K562 (cell line): ENCODE results near the gene ZPR1. TPM values are rescaled to one million over a fixed set of nuclear protein-coding genes. Genes with fewer than 3 reads are reported as not detected.

ENCODE experiments used
- ATAC-seq: fragments of 200-7000 bp; cut with Tn5 transposase; 3 replicates; pipeline ENCODE4 v1.9.1; 2020; ENCODE audit warnings: moderate library complexity
- BruUV-seq: library from RNA; stranded (reverse); fragments of 400-500 nt; replicated peaks from 2 replicates; lab custom pipeline; 2021; lab: Mats Ljungman, UMichigan
- CTCF ChIA-PET: fragments of 300-600 bp; formaldehyde crosslinking; extraction: SDS; loops from one replicate; lab custom pipeline; 2021; ENCODE audit warnings: low intra/inter-chr PET ratio; lab: Yijun Ruan, JAX
- POLR2A ChIA-PET: fragments of 300-600, 350-650 bp; sonication (Branson Sonifier 250); formaldehyde crosslinking; extraction: SDS; loops from one replicate; lab custom pipeline; 2021; ENCODE audit warnings: antibody characterized with exemption, inconsistent platforms; lab: Yijun Ruan, JAX
- DNase-seq, 4 experiments: peaks; one replicate each; pipeline versions ENCODE4 v3.0.0 to v3.0.0-alpha.2; 2011 to 2018; ENCODE audit warnings: low spot score in 3 of 4, mixed read lengths in 3 of 4; ENCODE audit errors: extremely low read depth in 1 of 4
- FAIRE-seq: peaks from 2 replicates; lab custom pipeline; 2011; peaks lifted over from hg19 to GRCh38; lab: Jason Lieb, UNC
- H2AFZ ChIP-seq: 2 replicates; pipeline ENCODE4 v1.6.0; 2011; ENCODE audit warnings: low read depth, low read length, control low read depth, inconsistent platforms
- H3K27ac ChIP-seq: fragments of 200-600 bp; 3 replicates; pipeline ENCODE4 v1.8.0; 2011; ENCODE audit warnings: low read depth, mild to moderate bottlenecking, control low read depth, inconsistent platforms, low read length, moderate library complexity, mixed read lengths; ENCODE audit errors: extremely low read depth
- H3K27me3 ChIP-seq, 2 experiments: fragments of 300-600 bp in 1 of 2; 2 replicates in 1 of 2; 3 replicates in 1 of 2; pipeline versions ENCODE4 v1.6.0 to v1.8.0; 2011; ENCODE audit warnings: inconsistent platforms in 2 of 2, low read length in 2 of 2, mild to moderate bottlenecking in 1 of 2, mixed read lengths in 1 of 2, moderate library complexity in 1 of 2; ENCODE audit not compliant: control insufficient read depth in 2 of 2, insufficient read depth in 2 of 2
- H3K36me3 ChIP-seq: fragments of 300-600 bp; 3 replicates; pipeline ENCODE4 v1.8.0; 2011; ENCODE audit warnings: mild to moderate bottlenecking, low read length, inconsistent platforms; ENCODE audit not compliant: control insufficient read depth, insufficient read depth
- H3K4me1 ChIP-seq, 2 experiments: fragments of 200-600 bp in 1 of 2; replicated peaks in 1 of 2; 2 replicates in 1 of 2; 3 replicates in 1 of 2; pipeline versions ENCODE4 v1.5.1 to v1.8.0; 2011; ENCODE audit warnings: inconsistent platforms in 2 of 2, low read length in 2 of 2, mild to moderate bottlenecking in 1 of 2, mixed read lengths in 1 of 2, moderate library complexity in 1 of 2; ENCODE audit not compliant: control insufficient read depth in 2 of 2, insufficient read depth in 2 of 2
- H3K4me2 ChIP-seq: 2 replicates; pipeline ENCODE4 v1.6.1; 2011; ENCODE audit warnings: low read length, control low read depth, inconsistent platforms, mixed read lengths; ENCODE audit not compliant: insufficient read depth
- H3K4me3 ChIP-seq: fragments of 200-600 bp; sonication (generic), shearing (Covaris generic); 2 replicates; pipeline ENCODE4 v1.5.1; 2016; ENCODE audit warnings: control low read depth, inconsistent platforms
- H3K79me2 ChIP-seq: fragments of 200-600 bp; 3 replicates; pipeline ENCODE4 v1.8.0; 2011; ENCODE audit warnings: low read length, inconsistent platforms; ENCODE audit not compliant: control insufficient read depth, insufficient read depth
- H3K9ac ChIP-seq, 2 experiments: 2 replicates each; pipeline versions ENCODE4 v1.6.0 to v1.6.1; 2011; ENCODE audit warnings: low read depth in 2 of 2, low read length in 2 of 2, control low read depth in 1 of 2, inconsistent platforms in 1 of 2, mild to moderate bottlenecking in 1 of 2, mixed read lengths in 1 of 2; ENCODE audit not compliant: insufficient read depth in 1 of 2
- H3K9me1 ChIP-seq: one replicate; pipeline ENCODE4 v1.6.0; 2011; ENCODE audit warnings: inconsistent platforms, mild to moderate bottlenecking, low read length, moderate library complexity; ENCODE audit not compliant: control insufficient read depth, insufficient read depth
- H3K9me3 ChIP-seq: replicated peaks from 2 replicates; pipeline ENCODE4 v1.5.1; 2011; ENCODE audit warnings: low read depth, low read length, inconsistent platforms; ENCODE audit not compliant: control insufficient read depth, insufficient read depth
- H4K20me1 ChIP-seq: replicated peaks from 2 replicates; pipeline ENCODE4 v1.6.1; 2011; ENCODE audit warnings: low read length, inconsistent platforms, mixed read lengths; ENCODE audit not compliant: control insufficient read depth, insufficient read depth
- ZSCAN29 ChIP-seq: fragments of 450-650 bp; IDR thresholded peaks from 2 replicates; pipeline ENCODE4 v1.6.1; 2017
- WGBS: fragments of 100-300 bp; shearing (Covaris generic); methylation state at CpG from one replicate; pipeline ENCODE4 v1.1.6; 2016; ENCODE audit warnings: low coverage, mixed read lengths; ENCODE audit not compliant: insufficient coverage; ENCODE audit errors: missing lambda C conversion rate; 5-methylcytosine and 5-hydroxymethylcytosine counted together
- in situ Hi-C: fragments of 300-500 bp; cut with MboI; formaldehyde crosslinking; loops from 4 replicates; pipeline ENCODE4 v1.15.0; 2018; ENCODE audit warnings: inconsistent platforms, mixed read lengths
- intact Hi-C: fragments of 100-400 bp; cut with micrococcal nuclease; formaldehyde crosslinking; loops from 2 replicates; pipeline ENCODE4 v1.14.2; 2022
- polyA plus RNA-seq, 8 experiments: library from polyadenylated mRNA; depleted of rRNA in 4 of 8; stranded (reverse) in 5 of 8; unstranded in 3 of 8; fragments of >200 nt; fragmentation: Nextera tagmentation in 2 of 8; fragmentation: Illumina TruSeq in 1 of 8; extraction: Ambion mirVana in 2 of 8; extraction: Trizol in 1 of 8; gene quantifications; 2 replicates each; pipeline versions ENCODE4 v1.2.1 to v1.2.3, GENCODE V29; 2011 to 2014; ENCODE audit warnings: inconsistent platforms in 1 of 8, missing spikeins in 1 of 8
- total RNA-seq, 7 experiments: library from RNA; depleted of rRNA in 6 of 7; stranded (reverse); fragments of >200 nt in 6 of 7; fragmentation: Illumina TruSeq in 2 of 7; extraction: Trizol in 2 of 7; gene quantifications; 2 replicates each; pipeline versions ENCODE4 v1.2.1 to v1.2.3, GENCODE V29; 2011 to 2021; ENCODE audit warnings: low replicate concordance in 1 of 7
- TF ChIP-seq, protein P1 (sequence below), 2 experiments: IDR thresholded peaks; 2 replicates each; pipeline ENCODE4 v1.6.1; 2011; ENCODE audit warnings: borderline replicate concordance in 1 of 2, control low read depth in 1 of 2, low read depth in 1 of 2, low read length in 1 of 2, mild to moderate bottlenecking in 1 of 2, mixed read lengths in 1 of 2, moderate library complexity in 1 of 2; ENCODE audit not compliant: insufficient read depth in 1 of 2, insufficient read length in 1 of 2, poor library complexity in 1 of 2, severe bottlenecking in 1 of 2; ENCODE audit errors: extremely low read depth in 1 of 2

The ZPR1 gene
- total and polyA plus RNA-seq, 9 of the 15 experiments (the other 6 are each of a cell fraction or from before 2014, with no cell fraction given) = 13.0 to 120 (median 83.8) TPM

DNA sequence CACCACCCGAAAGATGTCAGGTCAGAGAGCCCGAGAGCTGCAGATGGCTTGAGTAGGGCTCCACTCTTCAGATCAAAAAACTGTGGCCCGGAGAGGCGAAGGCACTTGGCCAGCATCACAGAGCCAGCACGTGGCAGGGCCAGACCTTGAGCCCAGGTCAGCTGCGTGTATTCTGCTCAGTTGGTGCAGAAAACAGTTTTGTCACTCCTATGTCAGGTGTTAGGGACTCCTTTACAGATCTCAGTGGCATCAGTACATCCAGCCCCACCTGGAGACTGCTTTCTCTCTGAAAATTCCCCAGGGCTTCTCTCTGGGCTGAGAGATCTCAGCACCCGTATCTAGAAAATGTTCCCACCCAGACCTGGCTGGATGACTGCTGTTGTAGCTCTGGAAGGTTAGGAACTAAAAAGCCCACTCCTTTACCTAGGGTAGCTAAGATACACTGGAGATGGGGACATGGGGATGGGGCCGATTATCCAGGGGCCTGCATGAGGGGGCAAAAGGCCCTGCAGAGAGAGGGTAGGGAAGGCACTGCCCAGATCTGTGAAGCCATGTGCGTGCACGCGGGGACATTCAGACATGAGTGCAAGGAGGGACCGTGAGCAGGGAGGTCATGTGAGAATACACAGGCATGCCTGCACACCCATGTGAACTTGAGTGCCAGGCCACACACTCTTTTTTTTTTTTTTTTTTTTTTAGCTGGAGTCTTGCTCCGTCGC, 46.2 kb upstream of the ZPR1 start:
- Histone ChIP-seq H3K36me3 (no peaks in the 10 kb centered on the region), H3K9me1 (no peaks in the 10 kb centered on the region), H3K4me2 (no peak overlapping the region), H2AFZ (no peak overlapping the region), H3K27ac (no peak overlapping the region), H3K79me2 (no peaks in the 10 kb centered on the region), H4K20me1 (no peaks in the 10 kb centered on the region), H3K4me1 (peaks cover 6 to 33% of the 10 kb centered on the region in 2 experiments; a peak in 3 of 5 replicates), H3K27me3 (peaks cover 0 to 7% of the 10 kb centered on the region in 2 experiments; a peak in 2 of 5 replicates), H3K9ac (no peak overlapping the region), H3K9me3 (no peaks in the 10 kb centered on the region), H3K4me3 (no peak overlapping the region)
- DNase-seq = no peak
- FAIRE-seq = no peak
- in situ Hi-C loops = no loop called here
- WGBS = 37% methylated on average over 12 of the region's 14 CpGs
- no peak for ATAC-seq
- POLR2A ChIA-PET = interaction anchor here (0.5 kb wide), 1 partner anchor 29 kb away, joined by 3 read pairs; no protein-coding TSS in a partner anchor
- intact Hi-C loops = loop anchor here (10.0 kb wide), 1 partner anchor 99 kb away; no protein-coding TSS in a partner anchor
- no peak for TF ChIP-seq ZSCAN29
- TF ChIP-seq, protein P1, sequence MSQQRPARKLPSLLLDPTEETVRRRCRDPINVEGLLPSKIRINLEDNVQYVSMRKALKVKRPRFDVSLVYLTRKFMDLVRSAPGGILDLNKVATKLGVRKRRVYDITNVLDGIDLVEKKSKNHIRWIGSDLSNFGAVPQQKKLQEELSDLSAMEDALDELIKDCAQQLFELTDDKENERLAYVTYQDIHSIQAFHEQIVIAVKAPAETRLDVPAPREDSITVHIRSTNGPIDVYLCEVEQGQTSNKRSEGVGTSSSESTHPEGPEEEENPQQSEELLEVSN (IDR thresholded peaks at IDR 0.05; ENCODE audit: borderline replicate concordance in 1 of 2, extremely low read depth in 1 of 2, insufficient read depth in 1 of 2, insufficient read length in 1 of 2, low read depth in 1 of 2, low read length in 1 of 2, poor library complexity in 1 of 2, severe bottlenecking in 1 of 2) = peak in 1 of 2 experiments; percentile 11
- no TSS peak for BruUV-seq
- CTCF ChIA-PET = no interaction called here
